Nephron progenitor cell (in vitro differentiated cells): Measurements from ENCODE around the gene QARS1.

Experiments used
- DNase-seq: peaks from one replicate; pipeline ENCODE4 v3.0.0; 2021
- H3K27ac Mint-ChIP-seq: 2 replicates; pipeline ENCODE4 v1.8.0; 2021; ENCODE audit warnings: mild to moderate bottlenecking, moderate library complexity, mixed read lengths
- H3K27me3 Mint-ChIP-seq: 2 replicates; pipeline ENCODE4 v1.8.0; 2021; ENCODE audit warnings: mild to moderate bottlenecking, low read depth, mixed read lengths; ENCODE audit not compliant: poor library complexity
- H3K36me3 Mint-ChIP-seq: 2 replicates; pipeline ENCODE4 v1.8.0; 2021; ENCODE audit warnings: low read depth, mixed read lengths
- H3K4me1 Mint-ChIP-seq: 2 replicates; pipeline ENCODE4 v1.8.0; 2021; ENCODE audit warnings: mixed read lengths
- H3K4me3 Mint-ChIP-seq: 2 replicates; pipeline ENCODE4 v1.8.0; 2021; ENCODE audit warnings: mild to moderate bottlenecking, moderate library complexity, mixed read lengths
- H3K9me3 Mint-ChIP-seq: 2 replicates; pipeline ENCODE4 v1.8.0; 2021; ENCODE audit warnings: mild to moderate bottlenecking, moderate library complexity, mixed read lengths
- TF ChIP-seq, protein P1 (sequence below): fragments of 200-600 bp; sonication (generic); IDR thresholded peaks from 2 replicates; pipeline ENCODE4 v1.5.0; 2021; ENCODE audit warnings: antibody characterized with exemption

QARS1 gene

DNA sequence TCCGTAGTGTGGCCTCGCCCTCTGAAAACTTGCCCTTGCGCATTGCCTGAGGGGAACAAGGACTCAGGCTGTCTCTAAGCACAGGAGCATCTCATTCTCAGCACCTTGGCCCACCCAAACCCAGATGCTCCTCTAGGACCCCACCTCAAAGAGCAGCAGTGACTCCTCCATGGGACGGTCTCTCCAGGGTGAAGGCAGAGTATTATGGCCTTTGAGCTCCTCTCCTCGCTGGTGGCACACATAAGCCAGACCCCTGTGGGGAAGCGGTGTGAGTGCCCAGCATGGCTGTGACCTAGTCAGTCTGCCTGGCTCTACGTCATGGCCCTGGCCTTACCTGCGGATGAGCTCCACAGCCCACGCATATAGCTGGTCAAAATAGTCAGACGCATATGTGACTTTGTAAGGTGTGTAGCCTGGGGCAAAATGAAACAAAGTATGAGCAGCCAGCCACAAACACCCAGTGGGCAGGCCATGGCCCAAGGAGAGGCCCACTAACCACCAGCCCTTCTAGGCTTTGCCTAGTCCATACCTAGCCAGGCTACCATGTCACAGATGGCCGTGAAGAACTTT, 4.4 kb downstream of the QARS1 start:
- Mint-ChIP-seq H3K4me1 (peaks cover 21% of the 10 kb centered on the region), H3K27ac (no peak overlapping the region), H3K36me3 (peaks cover 47% of the 10 kb centered on the region), H3K9me3 (no peaks in the 10 kb centered on the region), H3K27me3 (no peaks in the 10 kb centered on the region), H3K4me3 (no peak overlapping the region)
- no peak for DNase-seq
- TF ChIP-seq, protein P1, sequence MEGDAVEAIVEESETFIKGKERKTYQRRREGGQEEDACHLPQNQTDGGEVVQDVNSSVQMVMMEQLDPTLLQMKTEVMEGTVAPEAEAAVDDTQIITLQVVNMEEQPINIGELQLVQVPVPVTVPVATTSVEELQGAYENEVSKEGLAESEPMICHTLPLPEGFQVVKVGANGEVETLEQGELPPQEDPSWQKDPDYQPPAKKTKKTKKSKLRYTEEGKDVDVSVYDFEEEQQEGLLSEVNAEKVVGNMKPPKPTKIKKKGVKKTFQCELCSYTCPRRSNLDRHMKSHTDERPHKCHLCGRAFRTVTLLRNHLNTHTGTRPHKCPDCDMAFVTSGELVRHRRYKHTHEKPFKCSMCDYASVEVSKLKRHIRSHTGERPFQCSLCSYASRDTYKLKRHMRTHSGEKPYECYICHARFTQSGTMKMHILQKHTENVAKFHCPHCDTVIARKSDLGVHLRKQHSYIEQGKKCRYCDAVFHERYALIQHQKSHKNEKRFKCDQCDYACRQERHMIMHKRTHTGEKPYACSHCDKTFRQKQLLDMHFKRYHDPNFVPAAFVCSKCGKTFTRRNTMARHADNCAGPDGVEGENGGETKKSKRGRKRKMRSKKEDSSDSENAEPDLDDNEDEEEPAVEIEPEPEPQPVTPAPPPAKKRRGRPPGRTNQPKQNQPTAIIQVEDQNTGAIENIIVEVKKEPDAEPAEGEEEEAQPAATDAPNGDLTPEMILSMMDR: no peak

DNA sequence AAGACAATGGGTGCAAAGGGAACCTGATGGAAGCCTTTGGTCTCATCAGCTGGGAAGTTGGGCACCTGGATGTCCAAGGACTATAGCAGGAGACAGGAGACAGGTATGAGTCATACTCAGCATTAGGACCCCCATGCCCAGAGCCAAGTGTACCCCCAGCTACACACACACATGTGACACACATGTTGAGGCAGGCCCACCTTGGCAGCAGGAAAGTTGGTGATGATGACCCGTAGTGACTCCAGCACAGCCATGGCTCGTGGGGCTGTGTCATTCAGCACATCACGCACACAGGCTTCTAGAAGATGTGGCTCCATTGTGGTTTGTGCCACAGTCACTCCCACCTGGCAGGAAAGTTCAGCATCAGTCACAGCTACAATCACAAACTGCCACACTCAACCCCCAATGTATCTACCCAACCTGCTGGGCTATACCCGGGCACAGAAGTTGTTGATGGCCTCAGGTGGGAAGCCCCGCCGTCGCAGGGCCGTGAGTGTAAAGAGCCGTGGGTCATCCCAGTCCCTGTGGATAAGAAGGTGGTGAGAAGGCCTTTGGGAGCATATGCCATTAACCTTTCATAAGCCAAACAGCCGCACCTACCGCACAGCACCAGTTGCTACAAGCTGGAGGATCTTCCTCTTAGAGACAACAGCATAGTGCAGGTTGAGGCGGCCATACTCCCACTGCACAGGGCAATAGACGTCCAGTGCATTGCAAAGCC, 5.5 kb downstream of the QARS1 start:
- no peak overlapping the region for H3K4me3 Mint-ChIP-seq
- peaks cover 4% of the 10 kb centered on the region for H3K27me3 Mint-ChIP-seq
- H3K27ac Mint-ChIP-seq: no peak overlapping the region
- no peaks in the 10 kb centered on the region for H3K9me3 Mint-ChIP-seq
- TF ChIP-seq, protein P1: no peak
- H3K36me3 Mint-ChIP-seq: peaks cover 47% of the 10 kb centered on the region
- DNase-seq: no peak
- peaks cover 15% of the 10 kb centered on the region for H3K4me1 Mint-ChIP-seq

DNA sequence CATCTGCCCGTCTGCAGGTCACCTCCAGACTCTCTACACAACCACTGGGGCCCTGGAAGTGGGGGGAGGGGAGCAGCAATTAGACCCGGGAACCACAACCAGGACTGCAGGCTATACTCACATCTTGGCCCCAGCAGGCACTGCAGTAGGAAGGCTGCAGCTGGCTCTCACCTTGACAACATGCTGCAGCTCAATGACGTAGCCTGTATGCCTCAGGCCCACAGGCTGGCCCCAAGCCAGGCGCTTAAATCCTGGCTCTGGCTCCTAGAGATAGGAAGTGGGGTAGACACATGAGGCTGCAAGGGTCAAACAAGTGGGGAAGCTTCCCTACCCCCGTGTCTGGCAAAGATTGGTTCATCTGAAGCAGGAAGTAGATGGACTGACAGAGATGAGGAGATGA, 6.1 kb downstream of the QARS1 start:
- H3K4me3 Mint-ChIP-seq: no peak overlapping the region

DNA sequence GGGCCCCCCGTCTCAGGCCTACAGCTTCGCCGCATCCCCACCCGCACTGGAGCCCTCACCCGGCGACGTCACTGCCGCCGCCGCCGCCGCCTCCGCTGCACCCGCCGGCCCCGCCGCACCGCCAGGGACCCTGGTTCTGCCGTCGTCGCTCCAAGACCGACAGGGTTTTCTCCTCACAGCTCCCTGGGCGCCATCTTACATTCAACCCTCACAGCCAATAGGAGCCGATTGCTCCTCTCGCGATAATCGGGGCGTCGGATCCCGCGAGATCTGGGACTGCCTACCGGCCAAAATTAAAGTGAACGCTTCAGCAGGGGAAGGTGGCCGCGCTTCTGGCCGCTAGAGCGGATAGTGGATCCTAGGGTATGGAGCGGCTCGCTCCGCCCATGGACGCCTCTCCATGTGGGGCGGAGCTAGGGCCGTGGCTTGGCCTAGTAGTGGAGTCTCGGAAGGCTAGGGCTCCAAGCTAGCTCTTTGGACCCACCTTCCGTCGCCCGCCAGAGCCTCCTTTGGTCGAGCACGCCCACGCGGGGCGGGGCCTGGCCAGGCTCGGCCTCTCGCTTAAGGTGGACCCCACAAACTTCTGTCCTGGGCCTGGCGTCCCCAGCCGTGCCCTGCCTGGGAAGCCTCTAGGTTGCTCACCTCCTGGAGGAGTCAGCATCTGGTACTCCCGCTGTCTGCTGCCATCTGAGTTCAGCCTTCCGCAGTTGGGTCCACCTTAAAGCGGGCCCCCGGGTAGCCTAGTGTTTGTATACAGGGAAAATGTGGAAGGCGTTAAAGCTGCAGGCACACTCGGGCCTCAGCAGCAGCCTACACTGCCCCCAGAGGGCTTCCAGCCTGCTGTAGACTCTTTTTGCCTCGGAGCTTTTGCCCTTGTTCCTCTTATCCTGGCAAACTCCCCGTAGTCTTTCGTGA, 10.4 kb downstream of the QARS1 start, which contains the start of gene QRICH1:
TSS of gene QRICH1 (minus strand) at position 219 of the 915 bp plus-strand sequence. CDS start 17,054 bp downstream, outside the sequence.
- Mint-ChIP-seq H3K4me3 (peak within 1 kb of the TSS; percentile 92), H3K27me3 (peaks cover 4% of the 10 kb centered on the region), H3K4me1 (peaks cover 37% of the 10 kb centered on the region), H3K9me3 (no peaks in the 10 kb centered on the region), H3K27ac (peak within 1 kb of the TSS; percentile 99), H3K36me3 (peaks cover 38% of the 10 kb centered on the region)
- DNase-seq: peak; percentile 96
- TF ChIP-seq, protein P1: peak; percentile 23

More for the DNA sequence above, 6.1 kb downstream of the QARS1 start:
- DNase-seq: no peak
- no peaks in the 10 kb centered on the region for H3K9me3 Mint-ChIP-seq
- peaks cover 9% of the 10 kb centered on the region for H3K4me1 Mint-ChIP-seq
- H3K27ac Mint-ChIP-seq: no peak overlapping the region
- peaks cover 46% of the 10 kb centered on the region for H3K36me3 Mint-ChIP-seq
- H3K27me3 Mint-ChIP-seq: peaks cover 4% of the 10 kb centered on the region
- TF ChIP-seq, protein P1: no peak

DNA sequence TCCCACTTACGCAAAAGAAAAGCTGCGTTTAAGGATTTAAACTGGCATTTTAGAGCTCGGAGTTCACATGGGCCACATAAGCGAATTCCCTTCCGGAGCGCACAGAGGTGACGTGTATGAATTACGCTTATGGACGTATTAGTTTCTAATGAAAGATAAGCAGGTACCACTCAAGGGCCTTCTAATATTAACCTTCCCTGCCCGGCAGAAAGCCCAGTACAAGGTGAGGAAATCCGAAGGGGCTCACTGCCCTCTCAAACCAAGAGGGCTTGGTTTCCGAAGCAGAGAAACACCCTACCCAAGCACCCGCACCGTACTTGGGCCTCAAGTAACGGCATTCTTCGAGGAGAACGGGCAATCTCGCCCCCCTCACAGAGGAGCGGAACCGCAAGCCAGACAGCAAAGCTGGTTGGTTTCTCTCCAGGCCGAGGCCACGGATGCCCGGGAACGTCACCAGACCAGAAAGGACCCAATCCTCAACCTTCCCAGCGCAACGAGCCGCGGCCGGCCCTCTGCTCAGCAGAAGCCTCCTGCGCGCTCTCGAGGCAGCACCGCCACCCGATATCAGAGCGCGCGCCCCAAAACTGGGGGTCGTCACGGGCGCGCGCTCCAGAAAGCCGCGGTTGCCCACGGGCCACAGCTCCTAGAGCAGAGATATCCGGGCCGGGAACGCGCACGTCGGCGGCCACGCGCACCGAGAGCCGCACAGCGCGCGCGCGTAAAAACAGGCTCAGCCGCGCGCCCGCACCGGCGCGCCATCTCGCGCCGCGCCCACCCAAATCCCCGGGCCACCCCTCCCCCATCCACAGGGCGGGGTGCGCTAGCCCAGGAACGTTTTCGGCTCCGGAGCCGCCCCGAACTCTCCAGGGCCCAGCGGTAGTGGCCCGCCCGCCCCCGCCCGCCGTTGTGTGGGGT, 11.4 kb downstream of the QARS1 start:
- Mint-ChIP-seq H3K36me3 (peaks cover 41% of the 10 kb centered on the region), H3K27me3 (peaks cover 5% of the 10 kb centered on the region), H3K4me1 (peaks cover 37% of the 10 kb centered on the region), H3K9me3 (no peaks in the 10 kb centered on the region), H3K4me3 (peak overlapping the region; percentile 92), H3K27ac (peak overlapping the region; percentile 97)
- TF ChIP-seq, protein P1: no peak
- DNase-seq: peak; percentile 84
